GM19467 (cell line): ENCODE results near the gene COL4A1.

Experiments
- ATAC-seq: cut with Tn5 transposase; IDR thresholded peaks from one replicate; pipeline ENCODE4 v1.9.1; 2021; ENCODE audit warnings: mild to moderate bottlenecking, moderate library complexity; ENCODE audit not compliant: unreplicated experiment

Gene COL4A1

DNA sequence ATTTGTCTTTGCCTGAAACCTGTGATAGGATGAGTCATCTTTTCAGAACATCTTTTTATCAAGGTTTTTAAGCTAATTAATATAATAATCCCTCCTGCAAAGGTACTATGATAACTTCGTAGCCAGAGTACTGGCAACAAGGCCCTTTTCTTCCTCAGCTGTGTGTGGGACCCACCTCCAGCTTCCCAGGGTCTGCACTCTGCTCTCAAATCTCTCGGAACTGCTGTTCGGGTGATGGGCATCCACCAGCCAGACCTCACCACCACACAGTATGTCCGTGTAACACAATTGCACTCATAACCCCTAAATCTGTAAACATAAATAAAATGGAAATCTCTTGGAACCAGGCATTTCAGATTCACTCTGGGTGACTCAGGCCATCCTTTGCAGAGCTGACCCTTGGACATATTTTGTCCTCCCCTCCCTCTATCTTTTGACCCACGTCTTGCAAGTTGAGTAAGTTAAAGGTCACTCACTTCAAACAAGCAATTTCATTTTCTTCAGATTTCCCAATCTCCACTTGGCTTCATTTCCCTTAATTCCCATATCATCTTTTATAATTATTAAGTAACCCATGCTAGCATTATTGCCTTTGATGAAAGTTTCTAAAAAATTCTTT lies 29.5 kb downstream of the COL4A1 start:
- no peak for ATAC-seq

- ATAC-seq: no peak
Measured at GRCh38 chr13:110276553-110276950, 30.4 kb downstream of the COL4A1 start.

DNA sequence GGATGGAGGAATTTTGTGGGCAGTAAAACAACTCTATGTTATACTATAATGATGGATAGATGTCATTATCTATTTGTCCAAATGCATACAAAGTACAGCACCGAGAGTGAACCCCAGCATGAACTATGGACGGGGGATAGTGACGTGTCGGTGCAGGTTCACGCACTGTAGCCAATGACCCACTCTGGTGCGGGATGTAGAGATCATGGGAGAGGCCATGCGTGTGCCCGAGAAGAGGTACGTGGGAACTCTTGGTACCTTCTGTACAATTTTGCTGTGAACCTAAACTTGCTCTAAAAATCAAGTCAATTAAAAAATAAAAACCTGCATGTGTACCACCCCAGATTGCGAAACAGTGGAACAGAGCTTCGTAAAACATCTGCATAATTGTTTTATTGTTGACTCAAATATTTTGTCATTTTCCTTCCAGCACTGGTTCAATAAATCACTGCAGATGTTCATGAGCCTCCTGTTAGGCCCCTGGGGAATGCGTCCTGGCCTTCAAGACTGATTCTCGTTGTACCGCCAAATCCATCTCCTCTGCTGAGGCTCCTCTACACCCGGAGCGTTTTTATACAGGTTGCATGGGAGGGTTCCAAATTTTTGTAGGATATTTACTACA lies 30.9 kb downstream of the COL4A1 start:
- no peak for ATAC-seq

- ATAC-seq: no peak
Measured at GRCh38 chr13:110274687-110275086, 32.3 kb downstream of the COL4A1 start.

DNA sequence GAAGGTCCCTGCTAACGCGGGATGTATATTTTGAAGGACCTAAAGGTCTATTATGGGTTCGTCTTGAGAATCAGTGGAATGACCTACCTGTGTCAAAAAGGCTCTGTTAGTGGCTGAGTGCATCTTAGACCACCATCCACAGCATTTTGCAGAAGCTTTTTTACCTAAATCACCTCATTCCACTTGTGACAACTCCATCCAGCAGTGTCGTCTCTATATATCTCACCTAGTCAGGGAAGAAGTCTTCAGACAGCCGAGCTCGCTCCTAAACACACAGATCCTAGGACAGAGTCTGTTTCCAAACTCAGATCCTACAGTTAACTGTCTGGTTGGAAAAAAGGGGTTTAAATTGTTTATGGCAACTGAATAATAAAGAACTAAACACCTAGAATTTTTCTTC lies 33.7 kb downstream of the COL4A1 start:
- no peak for ATAC-seq

DNA sequence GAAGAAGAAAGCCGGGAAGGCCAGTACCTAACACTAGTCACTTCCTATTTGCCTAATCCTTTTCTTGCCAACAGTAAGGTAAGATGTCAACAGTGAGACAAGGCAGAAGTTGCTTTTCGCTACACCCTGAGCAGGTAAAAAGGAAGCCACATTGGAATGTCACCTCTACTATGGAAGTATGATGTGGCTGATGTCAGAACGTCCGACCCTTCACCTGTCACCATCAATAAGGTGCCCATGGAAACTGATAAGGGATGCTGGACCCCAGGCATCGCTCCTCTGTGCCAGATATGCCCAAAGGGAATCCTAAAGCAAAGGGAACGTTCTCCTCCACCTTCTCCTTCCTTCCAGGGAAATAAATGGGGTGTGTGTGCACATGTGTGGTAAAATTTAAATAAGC lies 34.3 kb downstream of the COL4A1 start:
- ATAC-seq: no peak

DNA sequence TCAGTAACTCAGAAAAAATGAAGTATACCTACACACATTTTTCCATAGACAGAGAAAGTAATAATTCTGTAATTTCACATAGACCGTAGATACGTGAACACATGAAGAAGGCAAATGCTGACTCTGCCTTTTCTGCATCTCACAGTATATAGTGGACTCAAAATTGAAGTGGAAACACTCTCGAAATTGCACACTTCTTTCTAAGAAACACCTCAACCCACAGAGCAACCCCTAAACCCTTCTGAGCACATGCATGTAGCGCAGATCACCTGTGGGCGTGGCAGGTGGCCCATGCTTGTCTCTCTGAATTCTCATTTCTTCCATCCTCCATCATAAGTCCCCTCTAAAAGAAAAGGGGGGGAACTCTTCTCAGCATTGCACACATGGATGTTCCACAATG lies 34.7 kb downstream of the COL4A1 start:
- ATAC-seq: no peak

GRCh38 chr13:110271313-110271712 lies 35.6 kb downstream of the COL4A1 start:
- ATAC-seq: no peak

DNA sequence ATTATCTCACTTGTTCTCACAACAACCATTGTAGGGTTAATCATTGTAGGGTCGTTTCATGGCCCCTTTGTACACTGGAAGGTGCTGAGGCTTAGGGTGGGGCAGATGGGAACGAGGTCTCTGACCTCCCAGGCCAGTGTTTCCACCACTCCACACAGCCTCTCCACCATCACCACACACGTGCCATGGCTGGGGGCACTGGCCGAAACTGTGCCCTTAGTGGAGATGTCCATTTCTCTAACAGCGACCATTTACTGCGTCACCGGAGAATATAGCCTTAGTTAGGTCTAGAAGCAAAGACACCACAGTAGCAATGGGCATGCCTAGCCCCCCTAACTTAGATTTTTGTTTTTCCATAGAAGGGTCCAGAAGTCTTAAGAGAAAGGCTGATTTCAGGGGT lies 36.5 kb downstream of the COL4A1 start:
- ATAC-seq: no peak

GRCh38 chr13:110269509-110270185 lies 37.3 kb downstream of the COL4A1 start:
- no peak for ATAC-seq

- ATAC-seq: no peak
Measured at GRCh38 chr13:110268576-110269185, 38.3 kb downstream of the COL4A1 start.

DNA sequence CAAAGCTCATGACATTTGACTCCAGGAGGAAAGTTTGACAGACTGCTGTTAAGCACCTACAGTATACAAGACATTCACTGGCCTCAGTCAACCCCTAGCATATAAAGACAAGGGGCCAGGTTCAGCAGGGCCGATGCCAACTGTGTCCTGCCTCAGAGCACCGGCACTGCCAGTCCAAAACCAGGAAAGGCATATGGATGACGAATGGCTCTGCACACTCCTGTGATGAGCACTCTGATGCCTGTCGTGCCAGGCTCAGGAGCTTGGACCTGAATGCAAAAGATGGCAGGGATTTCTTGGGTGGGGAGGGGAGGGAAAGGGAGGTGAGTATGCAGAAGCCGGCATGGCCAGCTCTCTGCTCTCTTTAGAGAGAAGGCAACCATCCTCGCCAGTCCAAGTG lies 38.9 kb downstream of the COL4A1 start:
- no peak for ATAC-seq

- no peak for ATAC-seq
Measured at GRCh38 chr13:110266983-110267382, 40.0 kb downstream of the COL4A1 start.

DNA sequence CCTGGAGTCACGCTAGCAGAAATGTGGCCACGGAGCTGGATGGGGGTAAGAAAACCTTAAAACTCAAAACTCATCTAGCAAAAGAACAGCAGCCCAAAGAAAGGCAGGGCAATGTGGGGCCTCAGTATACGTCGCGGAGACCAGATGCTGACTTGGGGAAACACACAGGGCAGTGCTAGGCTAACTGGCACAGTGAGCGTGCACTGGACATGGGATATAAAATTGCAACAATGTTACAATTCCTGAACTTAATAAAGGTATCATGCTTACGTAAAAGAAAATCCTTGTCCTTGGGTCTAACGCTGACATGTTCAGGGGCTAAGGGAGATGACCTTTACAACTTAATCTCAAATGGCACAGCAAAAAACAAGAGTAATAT lies 40.5 kb downstream of the COL4A1 start:
- ATAC-seq: no peak

DNA sequence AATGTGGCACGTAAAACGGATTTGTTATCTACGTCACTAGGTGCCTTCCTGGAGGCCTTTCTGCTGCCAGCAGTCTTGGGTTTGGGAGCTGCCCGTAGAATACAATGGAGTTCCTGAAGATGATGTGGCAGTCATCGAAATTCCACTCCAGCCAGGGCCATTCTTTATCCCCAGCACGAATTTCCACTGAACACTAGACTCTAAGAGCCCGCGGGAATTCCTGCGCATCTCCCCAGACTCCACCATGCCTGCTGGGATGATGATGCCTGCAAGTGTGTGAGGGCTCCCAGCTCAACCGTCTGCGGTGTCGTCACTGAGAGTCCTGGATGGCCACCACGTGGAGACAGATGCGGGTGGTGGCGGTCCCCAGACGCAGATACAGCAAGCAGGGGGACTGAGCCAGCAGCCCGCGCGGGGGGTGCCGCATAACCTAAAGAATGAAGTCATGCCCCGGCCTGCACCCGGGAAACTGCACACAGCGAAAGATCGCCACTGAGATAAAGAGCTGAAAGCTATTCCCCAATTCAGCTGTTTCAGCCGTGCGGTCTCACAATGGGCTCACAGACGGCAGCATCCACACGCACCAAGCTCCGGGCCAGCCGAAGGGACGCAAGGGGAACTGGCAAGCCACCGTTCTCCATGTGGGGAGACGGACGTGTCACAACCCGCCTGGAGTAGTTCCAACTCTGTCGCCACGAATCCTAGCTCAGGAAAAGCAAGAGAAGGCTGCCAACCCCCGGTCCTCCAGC lies 41.1 kb downstream of the COL4A1 start:
- no peak for ATAC-seq

DNA sequence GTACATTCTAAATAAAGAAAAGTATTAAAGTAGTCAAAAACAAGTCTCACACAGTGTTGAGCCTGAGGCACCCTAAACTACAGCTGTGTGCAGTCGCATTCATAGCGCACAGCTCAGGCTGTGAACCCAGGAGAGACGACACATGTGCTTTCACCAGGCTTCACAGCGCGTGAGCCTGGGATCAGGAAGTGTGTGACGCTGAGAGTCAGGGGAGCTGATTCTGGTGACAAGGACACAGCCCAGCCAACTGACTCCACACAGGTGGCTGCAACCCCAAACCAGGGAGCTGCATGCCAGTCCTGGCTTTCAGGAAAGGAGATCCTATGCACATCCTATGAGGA lies 41.6 kb downstream of the COL4A1 start:
- ATAC-seq: no peak

DNA sequence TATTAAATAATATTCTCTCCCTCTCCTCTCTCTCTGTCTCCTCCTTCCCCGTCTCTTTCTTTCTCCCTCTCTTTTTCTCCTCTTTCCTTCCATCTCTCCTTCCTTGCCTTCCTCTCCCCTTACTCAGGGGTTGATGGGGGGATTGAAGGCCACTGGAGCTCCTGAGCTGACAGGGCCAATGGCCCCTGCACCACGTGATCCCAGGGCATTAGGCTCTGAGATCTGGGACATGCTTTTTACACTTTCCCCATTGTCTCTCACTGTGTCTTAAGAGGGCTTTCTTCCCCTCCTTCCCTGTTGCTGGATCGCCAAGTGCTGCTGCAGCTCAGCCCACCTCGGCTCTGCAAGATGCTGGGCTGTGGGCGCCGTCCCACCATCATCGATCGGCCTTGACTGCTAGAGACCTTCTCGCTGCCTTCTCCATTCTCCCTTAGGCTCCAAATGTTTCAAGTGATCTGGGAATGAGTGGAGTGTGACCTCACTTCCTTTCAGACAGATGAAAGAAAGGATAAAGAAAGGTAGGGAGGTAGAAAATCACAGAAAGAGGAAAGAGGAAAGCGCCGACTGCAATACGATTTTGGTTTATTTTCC lies 42.2 kb downstream of the COL4A1 start:
- no peak for ATAC-seq

DNA sequence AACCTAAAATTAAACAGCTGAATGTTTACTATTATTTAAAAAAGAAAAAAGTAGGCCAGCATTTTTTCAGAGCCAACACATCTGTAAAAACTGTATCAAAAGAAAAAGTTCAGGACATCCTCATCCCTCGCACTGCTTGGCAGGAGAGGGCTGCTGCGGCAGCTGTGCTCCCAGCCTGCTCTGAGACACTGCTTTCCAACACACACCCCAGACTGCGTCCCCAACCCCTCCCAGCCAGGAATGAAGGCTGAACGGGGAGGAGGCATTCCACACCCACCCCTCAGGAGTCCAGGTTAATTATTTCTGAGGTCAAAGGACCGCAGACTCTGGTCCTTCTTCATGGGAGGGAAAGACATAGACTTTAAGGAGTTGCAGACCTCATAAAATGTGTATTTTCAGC lies 43.1 kb downstream of the COL4A1 start:
- no peak for ATAC-seq

DNA sequence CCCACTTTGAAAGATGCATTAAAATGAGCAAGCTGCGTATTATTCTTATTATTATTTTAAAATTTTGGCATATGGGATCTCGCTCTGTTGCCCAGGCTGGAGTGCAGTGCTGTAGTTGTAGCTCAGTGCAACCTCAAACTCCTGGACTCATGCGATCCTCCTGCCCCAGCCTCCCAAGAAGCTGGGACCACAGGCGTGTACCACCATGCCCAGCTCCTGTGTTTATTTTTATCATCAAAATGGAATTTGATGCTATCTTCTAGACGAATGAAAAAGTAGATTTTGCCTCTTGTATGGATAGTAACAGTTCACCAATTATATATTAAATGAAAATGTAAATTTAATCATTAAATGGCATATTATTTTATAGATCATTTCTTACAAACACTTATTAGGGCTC lies 43.6 kb downstream of the COL4A1 start:
- ATAC-seq: no peak

GRCh38 chr13:110262508-110263291 lies 44.3 kb downstream of the COL4A1 start:
- no peak for ATAC-seq
